IPS-18c (cell line): Measurements from ENCODE around the gene CNKSR3.
A peak's percentile ranks its signal among the peaks of the same experiment; 100 is the strongest.
"Not testable (repeated sequence)": the region's sequence is repeated elsewhere in the genome, so short reads cannot be mapped to it uniquely, and the experiment has no call there.

Source experiments
- H3K4me3 ChIP-seq: 2 replicates; pipeline ENCODE4 v1.7.0; 2013; ENCODE audit warnings: low read depth, mild to moderate bottlenecking, low read length, moderate library complexity; ENCODE audit not compliant: insufficient read depth
- H3K9me3 ChIP-seq: one replicate; pipeline ENCODE4 v1.6.1; 2013; ENCODE audit warnings: mild to moderate bottlenecking, low read length, moderate library complexity; ENCODE audit not compliant: control insufficient read depth, insufficient read depth

CNKSR3 gene

GRCh38 chr6:154535147-154535546 is 24.7 kb upstream of the CNKSR3 start:
- Histone ChIP-seq H3K9me3 (no peaks in the 10 kb centered on the region), H3K4me3 (no peak overlapping the region)

- Histone ChIP-seq H3K4me3 (no peak overlapping the region), H3K9me3 (no peaks in the 10 kb centered on the region)
Measured at GRCh38 chr6:154534531-154534930, 24.0 kb upstream of the CNKSR3 start.

GRCh38 chr6:154532426-154532825 is 21.9 kb upstream of the CNKSR3 start:
- Histone ChIP-seq H3K9me3 (no peaks in the 10 kb centered on the region), H3K4me3 (no peak overlapping the region)

- no peaks in the 10 kb centered on the region for H3K9me3 ChIP-seq
- no peak overlapping the region for H3K4me3 ChIP-seq
Measured at GRCh38 chr6:154529957-154530356, 19.5 kb upstream of the CNKSR3 start.

GRCh38 chr6:154528310-154528915 is 17.9 kb upstream of the CNKSR3 start:
- H3K4me3 ChIP-seq, result no peak overlapping the region
- H3K9me3 ChIP-seq, result no peaks in the 10 kb centered on the region

GRCh38 chr6:154526996-154527395 is 16.5 kb upstream of the CNKSR3 start:
- Histone ChIP-seq H3K4me3 (no peak overlapping the region), H3K9me3 (no peaks in the 10 kb centered on the region)

GRCh38 chr6:154522576-154522975 is 12.1 kb upstream of the CNKSR3 start:
- Histone ChIP-seq H3K4me3 (no peak overlapping the region), H3K9me3 (no peaks in the 10 kb centered on the region)

- no peak overlapping the region for H3K4me3 ChIP-seq
- H3K9me3 ChIP-seq, result no peaks in the 10 kb centered on the region
Measured at GRCh38 chr6:154521412-154521811, 10.9 kb upstream of the CNKSR3 start.

GRCh38 chr6:154520280-154520679 is 9.8 kb upstream of the CNKSR3 start:
- H3K9me3 ChIP-seq, result no peaks in the 10 kb centered on the region
- no peak overlapping the region for H3K4me3 ChIP-seq

GRCh38 chr6:154518396-154518795 is 7.9 kb upstream of the CNKSR3 start:
- H3K9me3 ChIP-seq, result no peaks in the 10 kb centered on the region
- no peak overlapping the region for H3K4me3 ChIP-seq

GRCh38 chr6:154516276-154516675 is 5.8 kb upstream of the CNKSR3 start:
- H3K4me3 ChIP-seq, result no peak overlapping the region
- no peaks in the 10 kb centered on the region for H3K9me3 ChIP-seq

- H3K4me3 ChIP-seq, result no peak overlapping the region
- H3K9me3 ChIP-seq, result no peaks in the 10 kb centered on the region
Measured at GRCh38 chr6:154515826-154516225, 5.3 kb upstream of the CNKSR3 start.

- H3K9me3 ChIP-seq, H3K4me3 ChIP-seq: not testable (repeated sequence)
Measured at GRCh38 chr6:154515076-154515475, 4.6 kb upstream of the CNKSR3 start.

GRCh38 chr6:154514481-154514880 is 4.0 kb upstream of the CNKSR3 start:
- H3K9me3 ChIP-seq, result no peaks in the 10 kb centered on the region
- H3K4me3 ChIP-seq, result no peak overlapping the region

GRCh38 chr6:154513601-154514320 is 3.3 kb upstream of the CNKSR3 start:
- Histone ChIP-seq H3K4me3 (no peak overlapping the region), H3K9me3 (no peaks in the 10 kb centered on the region)

GRCh38 chr6:154512201-154512600 is 1.7 kb upstream of the CNKSR3 start:
- Histone ChIP-seq H3K9me3 (no peaks in the 10 kb centered on the region), H3K4me3 (no peak overlapping the region)

- no peak overlapping the region for H3K4me3 ChIP-seq
- no peaks in the 10 kb centered on the region for H3K9me3 ChIP-seq
Measured at GRCh38 chr6:154511791-154512190, 1.3 kb upstream of the CNKSR3 start.

- peak overlapping the region; percentile 88 for H3K4me3 ChIP-seq
- H3K9me3 ChIP-seq, result no peaks in the 10 kb centered on the region
Measured at GRCh38 chr6:154509421-154510143, 903 bp downstream of the CNKSR3 start.
